WTC11 (cell line): ENCODE results near the gene KCNK4. TPM values are rescaled to one million over a fixed set of nuclear protein-coding genes. Genes with fewer than 3 reads are reported as not detected.

Experiments
- ATAC-seq: fragments of 200-7000 bp; cut with Tn5 transposase; 2 replicates; pipeline ENCODE4 v1.10.0; 2021; ENCODE audit warnings: mild to moderate bottlenecking, moderate library complexity
- CTCF ChIA-PET: fragments of 300-600 bp; sonication (Branson Sonifier 250); formaldehyde crosslinking; loops from one replicate; lab custom pipeline; 2021; ENCODE audit warnings: antibody characterized with exemption; lab: Charles Lee
- POLR2A ChIA-PET: fragments of 350-600 bp; sonication (Branson Sonifier 250); formaldehyde crosslinking; loops from one replicate; lab custom pipeline; 2021; ENCODE audit warnings: antibody characterized with exemption; lab: Charles Lee
- DNase-seq: peaks from one replicate; pipeline ENCODE4 v3.0.0; 2021; ENCODE audit warnings: low spot score
- H3K27ac Mint-ChIP-seq: 2 replicates; pipeline ENCODE4 v1.8.0; 2021; ENCODE audit warnings: mixed read lengths
- H3K27me3 Mint-ChIP-seq: 2 replicates; pipeline ENCODE4 v1.8.0; 2021; ENCODE audit warnings: low read depth, mild to moderate bottlenecking, moderate library complexity, mixed read lengths
- H3K36me3 Mint-ChIP-seq: 2 replicates; pipeline ENCODE4 v1.8.0; 2021; ENCODE audit warnings: mixed read lengths
- H3K4me1 Mint-ChIP-seq: 2 replicates; pipeline ENCODE4 v1.8.0; 2022; ENCODE audit warnings: mixed read lengths
- H3K4me3 Mint-ChIP-seq: 2 replicates; pipeline ENCODE4 v1.8.0; 2021; ENCODE audit warnings: mild to moderate bottlenecking, moderate library complexity, mixed read lengths
- H3K9me3 Mint-ChIP-seq: 2 replicates; pipeline ENCODE4 v1.8.0; 2021; ENCODE audit warnings: mixed read lengths
- ATF1 ChIP-seq: sonication (generic); formaldehyde crosslinking; IDR thresholded peaks from 2 replicates; pipeline ENCODE4 v1.8.1; 2023; ENCODE audit warnings: mild to moderate bottlenecking, moderate library complexity, missing genetic modification reagents
- CBFB ChIP-seq: sonication (generic); formaldehyde crosslinking; IDR thresholded peaks from 2 replicates; pipeline ENCODE4 v1.8.1; 2022; ENCODE audit warnings: mild to moderate bottlenecking, low read depth, missing genetic modification reagents
- IRF2 ChIP-seq: sonication (generic); formaldehyde crosslinking; IDR thresholded peaks from 2 replicates; pipeline ENCODE4 v1.8.0; 2022; ENCODE audit warnings: low read depth, missing genetic modification reagents, borderline replicate concordance
- MYBL2 ChIP-seq: sonication (generic); formaldehyde crosslinking; IDR thresholded peaks from 2 replicates; pipeline ENCODE4 v1.8.1; 2023; ENCODE audit warnings: mild to moderate bottlenecking, moderate library complexity, missing genetic modification reagents
- NFE2L1 ChIP-seq: sonication (generic); formaldehyde crosslinking; IDR thresholded peaks from 2 replicates; pipeline ENCODE4 v1.8.1; 2023; ENCODE audit warnings: missing genetic modification reagents
- NFYB ChIP-seq: sonication (generic); formaldehyde crosslinking; conservative IDR thresholded peaks from 2 replicates; pipeline ENCODE4 v1.8.0; 2022; ENCODE audit warnings: low read depth, missing genetic modification reagents
- NR2C2 ChIP-seq: sonication (generic); formaldehyde crosslinking; IDR thresholded peaks from 2 replicates; pipeline ENCODE4 v1.8.0; 2022; ENCODE audit warnings: mild to moderate bottlenecking, missing genetic modification reagents
- PRRX2 ChIP-seq: fragments of 250-450 bp; sonication (Bioruptor Pico); IDR thresholded peaks from 2 replicates; pipeline ENCODE4 v1.8.0; 2021; ENCODE audit warnings: mild to moderate bottlenecking
- TP53 ChIP-seq: sonication (generic); formaldehyde crosslinking; IDR thresholded peaks from 2 replicates; pipeline ENCODE4 v1.8.1; 2023; ENCODE audit warnings: mild to moderate bottlenecking, missing genetic modification reagents
- ZBTB21 ChIP-seq: sonication (generic); formaldehyde crosslinking; IDR thresholded peaks from 2 replicates; pipeline ENCODE4 v1.8.1; 2023; ENCODE audit warnings: mild to moderate bottlenecking, missing genetic modification reagents, borderline replicate concordance
- ZNF121 ChIP-seq: sonication (generic); formaldehyde crosslinking; IDR thresholded peaks from 2 replicates; pipeline ENCODE4 v1.8.0; 2023; ENCODE audit warnings: missing genetic modification reagents
- ZNF263 ChIP-seq: sonication (generic); formaldehyde crosslinking; IDR thresholded peaks from 2 replicates; pipeline ENCODE4 v1.8.1; 2022; ENCODE audit warnings: low read depth, mild to moderate bottlenecking, moderate library complexity, missing genetic modification reagents
- ZNF317 ChIP-seq: sonication (generic); formaldehyde crosslinking; IDR thresholded peaks from 2 replicates; pipeline ENCODE4 v1.8.1; 2023; ENCODE audit warnings: low read depth, mild to moderate bottlenecking, moderate library complexity, missing genetic modification reagents, borderline replicate concordance
- ZNF423 ChIP-seq: fragments of 250-450 bp; sonication (Bioruptor Pico); IDR thresholded peaks from 2 replicates; pipeline ENCODE4 v2.1.2; 2022; ENCODE audit warnings: mild to moderate bottlenecking, moderate library complexity
- total RNA-seq: library from RNA; stranded (reverse); gene quantifications from 3 replicates; pipeline ENCODE4 v1.2.3, GENCODE V29; 2021
- TF ChIP-seq, protein P1 (sequence below): fragments of 200-600 bp; IDR thresholded peaks from 2 replicates; pipeline ENCODE4 v1.8.0; 2022; ENCODE audit warnings: antibody characterized with exemption
- TF ChIP-seq, protein P2 (sequence below): sonication (generic); formaldehyde crosslinking; IDR thresholded peaks from 2 replicates; pipeline ENCODE4 v1.8.0; 2022; ENCODE audit warnings: missing genetic modification reagents
- TF ChIP-seq, protein P3 (sequence below): sonication (generic); formaldehyde crosslinking; IDR thresholded peaks from 2 replicates; pipeline ENCODE4 v1.8.1; 2022; ENCODE audit warnings: mild to moderate bottlenecking, moderate library complexity, missing genetic modification reagents
- TF ChIP-seq, protein P4 (sequence below): sonication (generic); formaldehyde crosslinking; IDR thresholded peaks from 2 replicates; pipeline ENCODE4 v1.8.1; 2023; ENCODE audit warnings: mild to moderate bottlenecking, missing genetic modification reagents, moderate library complexity
- TF ChIP-seq, protein P5 (sequence below): sonication (generic); formaldehyde crosslinking; IDR thresholded peaks from 2 replicates; pipeline ENCODE4 v1.8.1; 2022; ENCODE audit warnings: low read depth, missing genetic modification reagents, borderline replicate concordance

KCNK4 gene
- total RNA-seq, 1 experiment from 2014 or later: 0.74 TPM

DNA sequence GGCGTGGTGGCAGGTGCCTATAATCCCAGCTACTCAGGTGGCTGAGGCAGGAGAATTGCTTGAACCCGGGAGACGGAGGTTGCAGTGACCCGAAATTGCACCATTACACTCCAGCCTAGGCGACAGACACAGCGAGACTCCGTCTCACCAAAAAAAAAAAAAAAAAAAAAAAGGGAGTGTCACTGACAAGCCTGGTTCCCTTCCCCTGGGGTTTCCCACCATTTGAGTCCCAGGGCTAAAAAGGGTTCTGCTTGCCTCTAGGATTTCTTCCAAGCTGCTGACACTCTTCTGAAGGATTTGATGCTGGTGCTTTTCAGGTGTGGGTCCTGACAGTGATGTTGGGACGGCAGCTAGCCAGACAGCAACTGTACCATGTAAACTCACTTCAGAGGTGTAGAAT lies 47.6 kb downstream of the KCNK4 start:
- peaks cover 20% of the 10 kb centered on the region for H3K4me1 Mint-ChIP-seq
- no peaks in the 10 kb centered on the region for H3K36me3 Mint-ChIP-seq
- POLR2A ChIA-PET: interaction anchor here (0.6 to 1.1 kb wide), 3 partner anchors 21 to 1055 kb away, joined by 4 to 6 read pairs (median 5); partner anchors contain the start of genes PRDX5 and TRMT112
- no peak for DNase-seq
- H3K27me3 Mint-ChIP-seq: peaks cover 30% of the 10 kb centered on the region
- TF ChIP-seq NFYB (CRISPR knock-in tag) (no peak), CBFB (no peak), MYBL2 (CRISPR knock-in tag) (no peak), IRF2 (CRISPR knock-in tag) (no peak), NFE2L1 (no peak), ZNF317 (no peak), PRRX2 (CRISPR knock-in tag) (no peak), ZBTB21 (CRISPR knock-in tag) (no peak), ZNF263 (CRISPR knock-in tag) (no peak), ATF1 (CRISPR knock-in tag) (no peak), NR2C2 (CRISPR knock-in tag) (no peak), ZNF121 (CRISPR knock-in tag) (no peak), ZNF423 (CRISPR knock-in tag) (no peak), TP53 (no peak)
- TF ChIP-seq, protein P1, sequence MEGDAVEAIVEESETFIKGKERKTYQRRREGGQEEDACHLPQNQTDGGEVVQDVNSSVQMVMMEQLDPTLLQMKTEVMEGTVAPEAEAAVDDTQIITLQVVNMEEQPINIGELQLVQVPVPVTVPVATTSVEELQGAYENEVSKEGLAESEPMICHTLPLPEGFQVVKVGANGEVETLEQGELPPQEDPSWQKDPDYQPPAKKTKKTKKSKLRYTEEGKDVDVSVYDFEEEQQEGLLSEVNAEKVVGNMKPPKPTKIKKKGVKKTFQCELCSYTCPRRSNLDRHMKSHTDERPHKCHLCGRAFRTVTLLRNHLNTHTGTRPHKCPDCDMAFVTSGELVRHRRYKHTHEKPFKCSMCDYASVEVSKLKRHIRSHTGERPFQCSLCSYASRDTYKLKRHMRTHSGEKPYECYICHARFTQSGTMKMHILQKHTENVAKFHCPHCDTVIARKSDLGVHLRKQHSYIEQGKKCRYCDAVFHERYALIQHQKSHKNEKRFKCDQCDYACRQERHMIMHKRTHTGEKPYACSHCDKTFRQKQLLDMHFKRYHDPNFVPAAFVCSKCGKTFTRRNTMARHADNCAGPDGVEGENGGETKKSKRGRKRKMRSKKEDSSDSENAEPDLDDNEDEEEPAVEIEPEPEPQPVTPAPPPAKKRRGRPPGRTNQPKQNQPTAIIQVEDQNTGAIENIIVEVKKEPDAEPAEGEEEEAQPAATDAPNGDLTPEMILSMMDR: no peak
- TF ChIP-seq, protein P2, sequence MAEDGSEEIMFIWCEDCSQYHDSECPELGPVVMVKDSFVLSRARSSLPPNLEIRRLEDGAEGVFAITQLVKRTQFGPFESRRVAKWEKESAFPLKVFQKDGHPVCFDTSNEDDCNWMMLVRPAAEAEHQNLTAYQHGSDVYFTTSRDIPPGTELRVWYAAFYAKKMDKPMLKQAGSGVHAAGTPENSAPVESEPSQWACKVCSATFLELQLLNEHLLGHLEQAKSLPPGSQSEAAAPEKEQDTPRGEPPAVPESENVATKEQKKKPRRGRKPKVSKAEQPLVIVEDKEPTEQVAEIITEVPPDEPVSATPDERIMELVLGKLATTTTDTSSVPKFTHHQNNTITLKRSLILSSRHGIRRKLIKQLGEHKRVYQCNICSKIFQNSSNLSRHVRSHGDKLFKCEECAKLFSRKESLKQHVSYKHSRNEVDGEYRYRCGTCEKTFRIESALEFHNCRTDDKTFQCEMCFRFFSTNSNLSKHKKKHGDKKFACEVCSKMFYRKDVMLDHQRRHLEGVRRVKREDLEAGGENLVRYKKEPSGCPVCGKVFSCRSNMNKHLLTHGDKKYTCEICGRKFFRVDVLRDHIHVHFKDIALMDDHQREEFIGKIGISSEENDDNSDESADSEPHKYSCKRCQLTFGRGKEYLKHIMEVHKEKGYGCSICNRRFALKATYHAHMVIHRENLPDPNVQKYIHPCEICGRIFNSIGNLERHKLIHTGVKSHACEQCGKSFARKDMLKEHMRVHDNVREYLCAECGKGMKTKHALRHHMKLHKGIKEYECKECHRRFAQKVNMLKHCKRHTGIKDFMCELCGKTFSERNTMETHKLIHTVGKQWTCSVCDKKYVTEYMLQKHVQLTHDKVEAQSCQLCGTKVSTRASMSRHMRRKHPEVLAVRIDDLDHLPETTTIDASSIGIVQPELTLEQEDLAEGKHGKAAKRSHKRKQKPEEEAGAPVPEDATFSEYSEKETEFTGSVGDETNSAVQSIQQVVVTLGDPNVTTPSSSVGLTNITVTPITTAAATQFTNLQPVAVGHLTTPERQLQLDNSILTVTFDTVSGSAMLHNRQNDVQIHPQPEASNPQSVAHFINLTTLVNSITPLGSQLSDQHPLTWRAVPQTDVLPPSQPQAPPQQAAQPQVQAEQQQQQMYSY (CRISPR knock-in tag): no peak
- TF ChIP-seq, protein P3, sequence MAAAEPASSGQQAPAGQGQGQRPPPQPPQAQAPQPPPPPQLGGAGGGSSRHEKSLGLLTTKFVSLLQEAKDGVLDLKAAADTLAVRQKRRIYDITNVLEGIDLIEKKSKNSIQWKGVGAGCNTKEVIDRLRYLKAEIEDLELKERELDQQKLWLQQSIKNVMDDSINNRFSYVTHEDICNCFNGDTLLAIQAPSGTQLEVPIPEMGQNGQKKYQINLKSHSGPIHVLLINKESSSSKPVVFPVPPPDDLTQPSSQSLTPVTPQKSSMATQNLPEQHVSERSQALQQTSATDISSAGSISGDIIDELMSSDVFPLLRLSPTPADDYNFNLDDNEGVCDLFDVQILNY (CRISPR knock-in tag): no peak
- TF ChIP-seq, protein P4, sequence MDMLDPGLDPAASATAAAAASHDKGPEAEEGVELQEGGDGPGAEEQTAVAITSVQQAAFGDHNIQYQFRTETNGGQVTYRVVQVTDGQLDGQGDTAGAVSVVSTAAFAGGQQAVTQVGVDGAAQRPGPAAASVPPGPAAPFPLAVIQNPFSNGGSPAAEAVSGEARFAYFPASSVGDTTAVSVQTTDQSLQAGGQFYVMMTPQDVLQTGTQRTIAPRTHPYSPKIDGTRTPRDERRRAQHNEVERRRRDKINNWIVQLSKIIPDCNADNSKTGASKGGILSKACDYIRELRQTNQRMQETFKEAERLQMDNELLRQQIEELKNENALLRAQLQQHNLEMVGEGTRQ (CRISPR knock-in tag): no peak
- TF ChIP-seq, protein P5, sequence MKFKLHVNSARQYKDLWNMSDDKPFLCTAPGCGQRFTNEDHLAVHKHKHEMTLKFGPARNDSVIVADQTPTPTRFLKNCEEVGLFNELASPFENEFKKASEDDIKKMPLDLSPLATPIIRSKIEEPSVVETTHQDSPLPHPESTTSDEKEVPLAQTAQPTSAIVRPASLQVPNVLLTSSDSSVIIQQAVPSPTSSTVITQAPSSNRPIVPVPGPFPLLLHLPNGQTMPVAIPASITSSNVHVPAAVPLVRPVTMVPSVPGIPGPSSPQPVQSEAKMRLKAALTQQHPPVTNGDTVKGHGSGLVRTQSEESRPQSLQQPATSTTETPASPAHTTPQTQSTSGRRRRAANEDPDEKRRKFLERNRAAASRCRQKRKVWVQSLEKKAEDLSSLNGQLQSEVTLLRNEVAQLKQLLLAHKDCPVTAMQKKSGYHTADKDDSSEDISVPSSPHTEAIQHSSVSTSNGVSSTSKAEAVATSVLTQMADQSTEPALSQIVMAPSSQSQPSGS (CRISPR knock-in tag): no peak
- H3K4me3 Mint-ChIP-seq: no peak overlapping the region
- H3K9me3 Mint-ChIP-seq: no peaks in the 10 kb centered on the region
- ATAC-seq: no peak
- CTCF ChIA-PET: interaction anchor here (0.6 to 13.9 kb wide), 4 partner anchors 14 to 402 kb away, joined by 3 to 437 read pairs (median 4); no protein-coding TSS in a partner anchor
- no peak overlapping the region for H3K27ac Mint-ChIP-seq
